ENCODE data around the gene NTRK3.

Gene NTRK3

DNA sequence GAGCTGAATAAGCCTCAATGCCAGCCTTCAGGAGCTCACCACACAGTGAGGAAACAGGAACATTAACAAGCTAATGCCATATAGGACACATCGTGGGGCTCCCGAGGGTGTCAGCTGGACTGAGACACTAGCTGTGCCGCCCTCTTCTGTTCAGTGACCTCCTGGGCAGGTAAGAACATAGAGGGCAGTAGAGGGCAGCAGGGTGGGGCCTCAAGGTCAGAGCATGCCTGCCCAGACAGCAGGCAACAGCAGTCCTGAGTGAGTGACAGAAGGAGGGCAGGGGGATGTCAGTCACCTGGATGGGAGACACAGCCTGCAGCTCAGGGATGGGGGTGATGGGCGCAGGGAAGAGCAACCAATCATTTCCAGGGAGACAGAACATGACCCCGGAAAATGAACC lies 15.5 kb downstream of the NTRK3 start:
- Histone ChIP-seq H3K4me3 (ENCODE audit: low read depth in 1 of 2, low read length in 2 of 2) (no peak overlapping the region), H4K20me1 (ENCODE audit: insufficient read depth, low read length) (no peaks in the 10 kb centered on the region), H3K36me3 (ENCODE audit: insufficient read depth, low read length) (no peaks in the 10 kb centered on the region), H3K79me2 (ENCODE audit: insufficient read depth, low read length) (no peaks in the 10 kb centered on the region), H3K27me3 (ENCODE audit: insufficient read depth, low read length, poor library complexity) (no peaks in the 10 kb centered on the region), H3K4me1 (ENCODE audit: insufficient read depth, low read length) (no peaks in the 10 kb centered on the region), H2AFZ (ENCODE audit: low read depth, low read length) (no peak overlapping the region), H3K9me3 (ENCODE audit: insufficient read depth, low read length, severe bottlenecking) (no peaks in the 10 kb centered on the region), H3K4me2 (ENCODE audit: insufficient read depth, low read length) (no peak overlapping the region), H3K9ac (ENCODE audit: low read depth, low read length) (no peak overlapping the region), H3K27ac (ENCODE audit: low read length) (no peak overlapping the region)
- TF ChIP-seq, protein P1, sequence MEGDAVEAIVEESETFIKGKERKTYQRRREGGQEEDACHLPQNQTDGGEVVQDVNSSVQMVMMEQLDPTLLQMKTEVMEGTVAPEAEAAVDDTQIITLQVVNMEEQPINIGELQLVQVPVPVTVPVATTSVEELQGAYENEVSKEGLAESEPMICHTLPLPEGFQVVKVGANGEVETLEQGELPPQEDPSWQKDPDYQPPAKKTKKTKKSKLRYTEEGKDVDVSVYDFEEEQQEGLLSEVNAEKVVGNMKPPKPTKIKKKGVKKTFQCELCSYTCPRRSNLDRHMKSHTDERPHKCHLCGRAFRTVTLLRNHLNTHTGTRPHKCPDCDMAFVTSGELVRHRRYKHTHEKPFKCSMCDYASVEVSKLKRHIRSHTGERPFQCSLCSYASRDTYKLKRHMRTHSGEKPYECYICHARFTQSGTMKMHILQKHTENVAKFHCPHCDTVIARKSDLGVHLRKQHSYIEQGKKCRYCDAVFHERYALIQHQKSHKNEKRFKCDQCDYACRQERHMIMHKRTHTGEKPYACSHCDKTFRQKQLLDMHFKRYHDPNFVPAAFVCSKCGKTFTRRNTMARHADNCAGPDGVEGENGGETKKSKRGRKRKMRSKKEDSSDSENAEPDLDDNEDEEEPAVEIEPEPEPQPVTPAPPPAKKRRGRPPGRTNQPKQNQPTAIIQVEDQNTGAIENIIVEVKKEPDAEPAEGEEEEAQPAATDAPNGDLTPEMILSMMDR (IDR thresholded peaks at IDR 0.05; ENCODE audit: borderline replicate concordance, extremely low read depth, low read length, poor library complexity, severe bottlenecking), result no peak
- TF ChIP-seq EZH2 (IDR thresholded peaks at IDR 0.05; ENCODE audit: borderline replicate concordance, low read depth, low read length, severe bottlenecking), result no peak
- ATAC-seq (ENCODE audit: insufficient read depth, low read depth), result no peak
- no peak for DNase-seq

DNA sequence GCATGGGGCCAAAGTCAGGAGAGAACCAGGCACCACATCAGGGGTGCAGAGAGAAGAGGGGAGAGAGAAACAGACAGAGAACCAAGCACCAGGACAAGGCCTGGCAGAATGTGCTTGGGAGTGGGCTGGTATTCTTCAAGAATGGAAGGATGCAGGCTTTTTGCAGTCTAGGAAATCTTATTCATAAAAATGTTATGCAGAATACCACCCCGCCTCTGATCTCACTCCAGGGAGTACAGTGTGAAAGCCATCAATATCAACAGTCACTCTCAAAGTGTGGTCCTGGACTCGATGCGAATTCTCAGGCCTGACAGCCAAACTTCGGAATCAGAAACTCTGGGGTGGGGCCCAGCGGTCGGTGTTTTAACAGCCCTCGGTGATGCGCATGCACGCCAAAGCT lies 16.9 kb downstream of the NTRK3 start:
- TF ChIP-seq, protein P1 (IDR thresholded peaks at IDR 0.05; ENCODE audit: borderline replicate concordance, extremely low read depth, low read length, poor library complexity, severe bottlenecking), result no peak
- no peak for TF ChIP-seq EZH2 (IDR thresholded peaks at IDR 0.05; ENCODE audit: borderline replicate concordance, low read depth, low read length, severe bottlenecking)
- H4K20me1 ChIP-seq (ENCODE audit: insufficient read depth, low read length), result no peaks in the 10 kb centered on the region
- no peak overlapping the region for H3K27ac ChIP-seq (ENCODE audit: low read length)
- no peaks in the 10 kb centered on the region for H3K4me1 ChIP-seq (ENCODE audit: insufficient read depth, low read length)
- H3K4me3 ChIP-seq (ENCODE audit: low read depth in 1 of 2, low read length in 2 of 2), result no peak overlapping the region
- H3K27me3 ChIP-seq (ENCODE audit: insufficient read depth, low read length, poor library complexity), result no peaks in the 10 kb centered on the region
- no peak overlapping the region for H3K4me2 ChIP-seq (ENCODE audit: insufficient read depth, low read length)
- no peaks in the 10 kb centered on the region for H3K79me2 ChIP-seq (ENCODE audit: insufficient read depth, low read length)
- no peak overlapping the region for H3K9ac ChIP-seq (ENCODE audit: low read depth, low read length)
- no peak for ATAC-seq (ENCODE audit: insufficient read depth, low read depth)
- H3K36me3 ChIP-seq (ENCODE audit: insufficient read depth, low read length), result no peaks in the 10 kb centered on the region
- H3K9me3 ChIP-seq (ENCODE audit: insufficient read depth, low read length, severe bottlenecking), result no peaks in the 10 kb centered on the region
- no peak overlapping the region for H2AFZ ChIP-seq (ENCODE audit: low read depth, low read length)
- DNase-seq, result no peak

DNA sequence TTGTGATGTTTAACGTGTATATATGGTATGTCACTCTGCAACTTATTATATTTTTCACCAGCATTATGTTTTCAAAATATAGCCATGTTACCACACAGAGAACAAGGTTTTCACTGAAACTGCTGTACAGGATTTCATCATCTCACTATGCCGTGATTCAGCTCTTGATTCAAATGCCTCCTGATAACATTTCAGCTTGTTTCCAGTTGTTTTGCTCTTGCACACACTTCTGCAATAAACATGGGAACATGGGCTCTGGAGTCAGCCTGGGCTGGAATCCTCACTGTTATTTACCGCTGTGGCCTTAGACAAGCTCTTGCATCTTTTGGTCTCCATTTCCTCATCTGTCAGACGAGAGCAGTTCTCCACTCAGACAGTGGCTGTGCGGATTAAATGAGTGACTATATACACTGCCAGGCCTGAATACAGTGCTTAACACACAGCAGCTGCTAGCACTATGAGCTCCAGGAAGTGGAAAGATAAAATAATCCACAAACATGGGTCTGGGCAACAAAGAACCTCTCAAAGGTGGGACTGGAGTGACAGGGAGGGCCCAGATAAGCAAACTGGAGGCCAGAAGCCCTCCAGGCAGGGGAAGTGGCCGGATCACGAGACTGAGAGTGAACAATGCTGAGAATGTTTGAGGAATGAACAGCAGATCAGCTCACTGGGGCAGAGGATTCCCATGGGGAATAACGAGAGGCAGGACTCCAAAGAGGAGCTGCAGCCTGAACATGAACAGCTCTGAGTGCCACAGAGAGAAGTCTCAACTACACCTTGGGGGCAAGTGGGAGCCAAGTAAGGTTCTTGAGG lies 17.7 kb downstream of the NTRK3 start:
- ATAC-seq (ENCODE audit: insufficient read depth, low read depth), result no peak
- H3K4me3 ChIP-seq (ENCODE audit: low read depth in 1 of 2, low read length in 2 of 2), result no peak overlapping the region
- no peak overlapping the region for H3K4me2 ChIP-seq (ENCODE audit: insufficient read depth, low read length)
- TF ChIP-seq EZH2 (IDR thresholded peaks at IDR 0.05; ENCODE audit: borderline replicate concordance, low read depth, low read length, severe bottlenecking), result no peak
- TF ChIP-seq, protein P1 (IDR thresholded peaks at IDR 0.05; ENCODE audit: borderline replicate concordance, extremely low read depth, low read length, poor library complexity, severe bottlenecking), result no peak
- H3K9me3 ChIP-seq (ENCODE audit: insufficient read depth, low read length, severe bottlenecking), result no peaks in the 10 kb centered on the region
- H3K27me3 ChIP-seq (ENCODE audit: insufficient read depth, low read length, poor library complexity), result no peaks in the 10 kb centered on the region
- H3K79me2 ChIP-seq (ENCODE audit: insufficient read depth, low read length), result no peaks in the 10 kb centered on the region
- H3K27ac ChIP-seq (ENCODE audit: low read length), result no peak overlapping the region
- H3K36me3 ChIP-seq (ENCODE audit: insufficient read depth, low read length), result no peaks in the 10 kb centered on the region
- H4K20me1 ChIP-seq (ENCODE audit: insufficient read depth, low read length), result no peaks in the 10 kb centered on the region
- H3K4me1 ChIP-seq (ENCODE audit: insufficient read depth, low read length), result no peaks in the 10 kb centered on the region
- DNase-seq, result no peak
- no peak overlapping the region for H2AFZ ChIP-seq (ENCODE audit: low read depth, low read length)
- no peak overlapping the region for H3K9ac ChIP-seq (ENCODE audit: low read depth, low read length)
